ENCODE measurements around the gene DBP.
"Not testable (repeated sequence)": the region's sequence is repeated elsewhere in the genome, so short reads cannot be mapped to it uniquely, and the experiment has no call there.

Gene DBP

DNA sequence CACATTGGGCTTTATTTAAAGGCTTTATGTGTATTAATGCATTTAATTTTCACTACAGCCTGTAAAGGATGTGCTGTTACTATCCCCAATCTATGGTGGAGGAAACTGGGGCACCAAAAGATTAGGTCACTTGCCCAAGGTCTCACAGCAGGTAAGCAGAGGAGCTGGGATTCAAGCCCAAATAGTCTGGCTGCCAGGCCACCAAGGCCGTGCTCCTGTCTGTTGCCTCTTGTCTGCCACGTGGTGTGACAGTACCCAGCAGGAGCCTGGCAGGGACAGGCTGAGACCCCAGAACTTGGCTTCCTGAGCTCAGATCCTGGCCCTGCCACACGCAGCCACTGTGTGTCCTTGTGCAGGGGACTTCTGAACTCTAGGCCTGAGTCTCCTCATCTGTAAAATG is 31.2 kb upstream of the DBP start:
- no peak for DNase-seq (ENCODE audit: low read depth in 2 of 2)

DNA sequence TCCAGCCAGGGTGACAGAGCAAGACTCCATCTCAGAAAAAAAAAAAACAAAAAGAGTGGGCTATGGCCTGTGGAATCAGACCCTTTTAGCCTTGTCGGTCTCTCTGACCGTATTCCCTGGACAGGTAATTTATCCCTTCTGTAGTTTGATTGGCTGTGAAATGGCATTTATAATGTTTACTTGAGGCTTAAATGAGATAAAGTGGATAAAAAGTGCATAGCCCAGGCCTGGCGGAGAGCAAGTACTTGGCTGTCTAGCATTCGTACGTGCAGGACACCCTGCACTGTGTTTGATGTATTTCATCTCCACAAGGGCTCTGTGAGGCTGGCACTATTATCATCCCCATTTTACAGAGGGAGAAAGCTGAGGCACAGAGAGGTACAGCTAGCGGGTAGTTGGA is 28.6 kb upstream of the DBP start:
- no peak for DNase-seq (ENCODE audit: low read depth in 2 of 2)

- no peak for DNase-seq (ENCODE audit: low read depth in 2 of 2)
Measured at GRCh38 chr19:48664476-48664875, 27.3 kb upstream of the DBP start.

GRCh38 chr19:48663667-48664066 is 26.5 kb upstream of the DBP start:
- DNase-seq (ENCODE audit: low read depth in 2 of 2): no peak

- DNase-seq (ENCODE audit: low read depth in 2 of 2): no peak
Measured at GRCh38 chr19:48661711-48662090, 24.5 kb upstream of the DBP start.

DNA sequence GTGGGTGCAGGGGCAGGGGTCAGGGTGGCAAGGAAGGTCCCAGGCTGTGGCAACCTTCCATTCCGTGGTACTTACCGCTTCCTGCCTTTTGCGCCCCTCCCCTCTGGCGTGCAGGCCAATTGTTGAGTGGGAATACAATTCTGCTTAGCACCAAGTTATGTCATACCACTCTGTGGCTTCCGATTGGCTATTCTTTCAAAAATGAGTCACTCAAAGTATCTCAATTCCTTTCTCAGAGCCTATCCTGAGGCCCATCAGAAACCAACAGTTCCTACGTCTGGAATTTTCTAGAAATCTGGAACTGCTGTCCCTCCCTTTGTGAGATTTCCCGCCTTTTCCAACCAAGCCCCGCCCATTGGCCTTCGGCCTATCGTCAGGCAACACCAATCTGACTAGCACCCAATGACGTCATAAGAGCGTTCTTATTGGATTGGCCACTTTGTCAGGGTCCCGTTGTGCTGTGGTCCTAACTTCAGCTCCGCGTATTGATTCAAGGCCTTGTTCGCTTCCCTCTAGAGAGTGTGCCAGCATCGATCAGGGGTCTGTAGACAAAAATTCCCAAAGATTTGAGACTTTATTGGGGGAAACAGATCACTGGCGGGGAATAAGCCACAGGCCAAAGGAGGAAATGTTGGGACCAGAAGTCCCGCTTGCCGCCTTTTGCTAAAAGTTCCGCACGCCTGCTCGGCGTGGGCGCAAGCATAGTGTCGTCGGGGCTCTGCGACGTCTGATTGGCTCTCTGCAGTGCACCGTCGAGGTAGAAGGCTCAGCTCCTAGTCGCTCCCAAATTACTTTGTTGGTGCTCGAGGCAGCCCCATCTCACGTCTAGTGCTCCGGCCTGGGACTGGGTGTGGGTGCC is 23.9 kb upstream of the DBP start:
- peak in 1 of 2 donors; percentile 59 for DNase-seq (ENCODE audit: low read depth in 2 of 2)

GRCh38 chr19:48659768-48660167 is 22.6 kb upstream of the DBP start:
- no peak for DNase-seq (ENCODE audit: low read depth in 2 of 2)

GRCh38 chr19:48658483-48658882 is 21.3 kb upstream of the DBP start:
- DNase-seq (ENCODE audit: low read depth in 2 of 2): no peak

- DNase-seq (ENCODE audit: low read depth in 2 of 2): not testable (repeated sequence)
Measured at GRCh38 chr19:48657828-48658227, 20.6 kb upstream of the DBP start.

GRCh38 chr19:48656840-48657474 is 19.8 kb upstream of the DBP start:
- no peak for DNase-seq (ENCODE audit: low read depth in 2 of 2)

DNA sequence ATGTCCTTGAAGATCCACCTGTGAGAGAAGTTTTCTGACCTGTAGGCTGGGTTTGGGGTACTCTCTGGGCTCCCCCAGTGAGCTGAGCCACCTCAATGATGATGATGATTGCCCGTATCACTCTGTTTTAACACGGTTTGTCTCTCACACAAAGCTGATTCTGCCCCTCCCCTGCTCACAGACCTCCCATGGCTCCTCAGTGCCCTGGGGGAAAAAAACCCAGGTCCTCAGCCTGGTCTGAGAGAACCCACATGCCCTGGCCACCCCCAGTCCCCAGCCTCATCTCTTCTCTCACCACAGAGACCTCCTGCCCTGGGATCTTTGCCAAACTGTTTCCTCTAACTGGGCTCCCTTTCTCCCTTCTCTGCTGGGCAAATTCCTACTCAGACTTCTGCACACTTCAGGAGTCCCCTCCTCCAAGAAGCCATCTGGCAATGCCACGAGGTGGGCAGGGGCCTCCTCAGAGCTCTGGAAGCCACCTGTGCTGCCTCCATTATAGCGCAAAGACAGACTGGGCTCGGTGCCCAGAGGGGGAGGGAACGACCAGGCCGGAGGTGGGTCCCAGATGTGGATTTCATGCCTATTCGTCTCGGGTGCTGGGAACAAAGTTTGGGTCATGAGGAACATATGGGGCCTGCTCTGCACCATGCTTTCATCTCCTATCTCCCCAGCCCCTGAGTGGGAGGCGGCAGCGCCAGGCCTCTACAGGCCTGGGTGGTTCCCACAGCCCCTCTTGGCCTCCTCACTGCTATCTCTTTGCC is 17.3 kb upstream of the DBP start:
- DNase-seq (ENCODE audit: low read depth in 2 of 2): no peak

DNA sequence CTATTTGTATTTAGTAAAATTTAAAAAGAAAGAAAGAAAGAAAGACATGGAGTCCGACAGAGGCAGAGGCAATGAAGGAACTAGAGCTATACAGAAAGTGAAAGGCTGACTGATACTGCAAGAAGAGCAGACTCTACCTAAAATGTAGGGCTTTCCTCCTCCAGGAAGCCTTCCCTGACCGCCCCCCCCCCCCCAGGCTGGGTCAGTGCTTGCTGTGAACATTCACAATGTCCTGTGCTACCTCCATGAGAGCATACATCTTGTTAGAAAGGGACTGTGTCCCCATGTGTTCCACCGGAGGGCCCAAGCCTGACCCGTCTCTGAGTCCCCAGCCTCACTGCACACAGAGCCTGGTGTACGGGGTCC is 14.5 kb upstream of the DBP start:
- DNase-seq (ENCODE audit: low read depth in 2 of 2): no peak

DNA sequence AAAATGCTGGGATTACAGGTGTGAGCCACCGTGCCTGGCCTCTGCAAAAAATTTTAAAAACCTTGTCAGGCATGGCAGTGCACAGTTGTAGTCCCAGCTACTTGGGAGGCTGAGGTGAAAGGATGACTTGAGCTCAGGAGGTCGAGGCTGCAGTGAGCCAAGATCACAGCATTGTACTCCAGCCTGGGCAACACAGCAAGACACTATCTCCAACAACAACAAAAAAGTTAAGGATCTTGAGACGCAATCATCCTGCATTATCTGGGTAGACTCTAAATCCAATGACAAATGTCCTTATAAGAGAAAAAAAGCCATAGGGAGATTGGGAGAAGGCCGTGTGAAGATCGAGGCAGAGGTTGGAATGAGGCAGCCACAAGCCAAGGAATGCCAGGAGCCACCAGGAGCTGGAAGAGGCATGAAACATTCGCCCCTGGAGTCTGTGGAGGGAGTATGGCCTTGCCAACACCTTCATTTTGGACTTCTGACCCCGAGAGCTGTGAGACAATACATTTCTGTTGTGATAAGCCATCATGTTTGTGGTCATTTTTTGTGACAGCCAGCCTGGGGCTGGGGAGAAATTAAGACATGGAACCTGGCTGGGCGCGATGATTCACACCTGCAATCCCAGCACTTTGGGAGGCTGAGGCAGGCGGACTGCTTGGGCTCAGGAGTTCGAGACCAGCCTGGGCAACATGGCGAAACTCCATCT is 13.9 kb upstream of the DBP start:
- DNase-seq (ENCODE audit: low read depth in 2 of 2): no peak

DNA sequence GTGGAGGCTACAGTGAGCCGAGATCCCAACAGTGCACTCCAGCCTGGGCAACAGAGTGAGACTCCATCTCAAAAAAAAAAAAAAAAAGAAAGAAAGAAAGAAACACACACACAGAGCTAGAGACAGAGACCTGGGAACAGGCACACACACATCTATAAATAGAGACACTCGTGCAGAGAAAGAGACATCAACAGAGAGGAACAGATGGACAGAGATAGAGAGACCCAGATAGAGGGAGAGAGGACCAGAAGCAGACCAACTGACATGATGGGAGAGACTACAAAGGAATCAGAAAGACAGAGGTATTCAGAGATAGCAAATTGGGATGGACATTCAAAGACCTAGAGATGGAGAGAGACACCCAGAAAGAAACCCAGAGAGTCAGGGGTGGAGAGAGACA is 11.0 kb upstream of the DBP start:
- no peak for DNase-seq (ENCODE audit: low read depth in 2 of 2)

DNA sequence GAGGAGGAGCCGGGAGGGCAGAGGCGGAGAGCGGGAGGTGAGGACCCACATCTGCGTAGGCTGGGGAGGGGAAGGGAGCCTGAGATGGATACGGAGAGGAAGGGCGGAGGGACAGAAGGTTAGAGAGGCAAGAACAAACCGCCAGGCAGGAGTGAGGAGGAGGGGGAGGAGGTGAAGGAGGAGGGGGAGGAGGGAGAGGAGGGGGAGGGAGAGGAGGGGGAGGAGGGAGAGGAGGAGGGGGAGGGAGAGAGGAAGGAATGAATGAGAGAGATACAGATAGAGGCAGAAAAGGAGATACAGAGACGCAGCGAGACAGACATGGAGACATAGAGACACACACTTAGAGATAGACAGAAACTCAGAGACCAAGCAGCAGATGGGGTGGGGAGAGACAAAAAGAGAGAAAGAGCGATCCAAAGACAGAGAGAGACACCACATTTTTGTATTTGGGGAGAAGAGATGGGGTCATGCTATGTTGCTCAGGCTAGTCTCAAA is 9.6 kb upstream of the DBP start:
- no peak for DNase-seq (ENCODE audit: low read depth in 2 of 2)

DNA sequence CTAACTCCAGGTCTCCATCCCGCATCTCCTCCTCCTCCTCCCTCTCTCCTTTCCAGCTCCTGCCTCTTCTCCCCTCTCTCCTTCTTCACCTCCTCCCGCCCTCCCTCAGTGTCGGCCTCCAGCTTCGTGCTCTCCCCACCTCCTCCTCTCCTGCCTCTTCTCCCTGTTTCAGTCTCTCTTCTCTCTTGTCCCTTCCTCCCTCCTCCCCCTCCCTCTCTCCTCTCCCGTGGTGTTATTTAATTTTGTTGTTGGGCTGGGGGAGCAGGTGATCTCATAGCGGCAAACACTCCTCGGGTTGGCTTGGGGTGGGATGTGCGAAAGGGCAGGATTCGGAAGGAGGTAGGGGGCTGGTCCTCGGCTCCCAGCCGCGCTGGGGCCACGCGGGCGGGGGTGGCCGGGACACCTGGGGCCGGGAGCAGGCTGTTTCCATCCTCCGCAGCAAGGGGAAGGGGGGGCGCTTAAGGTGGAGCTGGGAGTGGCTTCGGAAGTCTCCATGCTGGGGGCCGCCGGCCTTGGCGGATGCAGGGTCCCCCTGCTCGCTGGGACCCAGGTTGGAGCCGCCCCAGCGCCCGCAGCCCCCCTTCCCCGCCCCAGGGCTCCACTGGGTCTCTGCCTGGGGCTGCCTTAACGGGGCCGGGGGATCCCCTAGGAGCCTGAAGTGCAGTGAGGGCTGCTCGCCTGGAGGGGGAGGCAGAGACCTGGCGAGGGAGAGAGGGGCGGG is 9.0 kb upstream of the DBP start, which contains the start of gene CA11:
CA11 (minus strand) TSS at position 187 of the 721 bp plus-strand sequence. CDS start 555 bp downstream, outside the sequence.
- peak; percentile 81 for DNase-seq (ENCODE audit: low read depth in 2 of 2)

DNA sequence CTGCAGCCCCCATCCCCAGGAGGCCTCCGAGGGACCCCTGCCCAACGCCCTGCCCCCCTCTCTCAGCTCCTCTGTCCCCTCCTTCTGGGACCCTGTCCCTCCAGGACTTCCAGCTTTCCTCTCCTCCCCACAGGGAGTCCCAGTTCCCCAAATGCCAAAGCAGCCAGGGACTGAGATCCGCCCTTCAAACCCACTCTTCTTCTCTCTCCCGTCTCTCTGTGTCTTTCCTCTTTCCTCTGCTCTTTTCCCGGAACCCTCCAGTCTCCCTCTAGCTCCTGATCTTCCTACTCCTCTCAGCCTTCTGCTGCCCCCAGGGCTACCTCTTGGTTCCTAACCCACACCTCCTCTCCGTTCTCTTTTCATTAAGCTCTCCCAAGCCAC is 8.4 kb upstream of the DBP start:
- no peak for DNase-seq (ENCODE audit: low read depth in 2 of 2)

GRCh38 chr19:48644839-48645619 is 7.8 kb upstream of the DBP start:
- DNase-seq (ENCODE audit: low read depth in 2 of 2): peak in 1 of 2 donors; percentile 45

GRCh38 chr19:48644355-48644754 is 7.2 kb upstream of the DBP start:
- no peak for DNase-seq (ENCODE audit: low read depth in 2 of 2)

DNA sequence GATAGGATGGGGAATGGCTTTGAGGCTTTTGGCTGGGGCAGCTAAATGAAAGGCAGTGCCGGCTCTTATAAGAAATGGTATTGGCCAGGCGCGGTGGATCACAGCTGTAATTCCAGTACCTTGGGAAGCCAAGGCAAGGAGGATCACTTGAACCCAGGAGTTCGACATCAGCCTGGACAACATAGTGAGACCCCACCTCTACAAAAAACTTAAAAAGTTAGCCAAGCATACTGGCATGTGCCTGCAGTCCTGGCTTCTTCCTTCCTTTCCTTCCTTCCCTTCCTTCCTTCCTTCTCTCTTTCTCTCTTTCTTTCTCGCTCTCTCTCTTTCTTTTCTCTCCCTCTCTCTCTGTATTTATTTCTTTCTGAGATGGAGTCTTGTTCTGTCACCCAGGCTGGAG is 5.7 kb upstream of the DBP start:
- DNase-seq (ENCODE audit: low read depth in 2 of 2): no peak

Measured in stimulated activated CD4-positive, alpha-beta T cell treated with anti-CD3 and anti-CD28 coated beads, Interleukin-1b, Interleukin-23, amount 100 ng/mL, for 1 hour (primary cell).